HG02943 (cell line): Measurements from ENCODE around the gene MICU1.
"Not testable (repeated sequence)": the region's sequence is repeated elsewhere in the genome, so short reads cannot be mapped to it uniquely, and the experiment has no call there.

ENCODE experiments used
- ATAC-seq: cut with Tn5 transposase; IDR thresholded peaks from one replicate; pipeline ENCODE4 v1.9.1; 2021; ENCODE audit warnings: mild to moderate bottlenecking, low read depth, moderate library complexity; ENCODE audit not compliant: unreplicated experiment

Gene MICU1

DNA sequence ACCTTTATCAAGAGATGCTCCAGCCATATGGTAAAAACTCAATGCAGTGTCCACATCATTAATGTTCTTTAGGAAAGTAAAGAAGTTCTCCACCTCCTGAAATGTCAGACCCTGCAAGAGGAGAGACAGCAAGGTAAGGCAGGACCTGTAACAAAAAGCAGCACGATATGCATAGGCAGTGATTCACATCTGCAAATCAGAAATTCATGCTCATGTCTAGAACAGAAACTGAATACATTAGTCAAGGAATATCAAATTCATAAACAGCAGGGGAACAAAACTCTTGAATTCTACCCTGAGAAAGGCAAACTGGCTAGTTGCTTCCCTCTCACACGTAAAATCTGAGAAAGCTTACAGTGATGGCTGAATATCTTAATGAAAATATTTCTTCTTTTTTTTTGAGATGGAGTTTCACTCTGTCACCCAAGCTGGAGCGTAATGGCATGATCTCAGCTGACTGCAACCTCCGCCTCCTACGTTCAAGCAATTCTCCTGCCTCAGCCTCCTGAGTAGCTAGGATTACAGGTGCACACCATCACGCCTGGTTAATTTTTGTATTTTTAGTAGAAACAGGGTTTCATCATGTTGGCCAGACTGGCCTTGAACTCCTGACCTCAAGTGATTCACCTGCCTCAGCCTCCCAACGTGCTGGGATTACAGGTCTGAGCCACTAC lies 217.8 kb downstream of the MICU1 start:
- no peak for ATAC-seq

- ATAC-seq, result no peak
Measured at GRCh38 chr10:72407471-72407870, 218.4 kb downstream of the MICU1 start.

DNA sequence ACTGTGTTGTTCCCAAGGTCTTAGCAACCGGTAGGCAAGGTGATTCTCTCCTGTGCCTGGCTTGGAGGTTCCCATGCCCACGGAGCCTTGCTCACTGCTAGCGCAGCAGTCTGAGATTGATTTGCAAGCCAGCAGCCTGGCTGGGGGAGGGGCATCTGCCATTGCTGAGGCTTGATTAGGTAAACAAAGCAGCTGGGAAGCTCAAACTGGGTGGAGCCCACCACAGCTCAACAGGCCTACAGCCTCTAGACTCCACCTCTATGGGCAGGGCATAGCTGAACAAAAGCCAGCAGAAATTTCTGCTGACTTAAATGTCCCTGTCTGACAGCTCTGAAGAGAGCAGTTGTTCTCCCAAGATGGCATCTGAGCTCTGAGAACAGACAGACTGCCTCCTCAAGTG lies 230.3 kb downstream of the MICU1 start:
- ATAC-seq, result not testable (repeated sequence)

- ATAC-seq, result no peak
Measured at GRCh38 chr10:72392571-72392970, 233.3 kb downstream of the MICU1 start.

- ATAC-seq, result no peak
Measured at GRCh38 chr10:72390764-72391163, 235.1 kb downstream of the MICU1 start.

DNA sequence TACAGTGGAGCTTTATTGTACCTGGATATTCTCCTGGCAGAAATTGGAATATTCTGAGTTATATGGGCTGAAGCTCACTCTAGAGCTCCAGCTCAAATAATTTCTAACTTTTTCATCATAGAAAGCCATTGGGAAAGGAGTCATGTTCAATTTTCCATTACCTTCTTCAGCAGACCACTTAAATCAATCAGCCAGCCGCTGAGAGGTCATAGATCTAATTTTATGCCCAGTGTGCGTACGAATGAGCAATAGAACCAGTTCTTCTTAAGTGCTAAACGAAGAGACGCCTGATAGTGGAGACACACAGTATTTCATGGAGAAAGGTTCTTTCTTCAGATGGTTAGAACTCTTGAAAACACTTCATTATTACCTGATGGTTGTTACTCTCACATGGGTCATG lies 236.2 kb downstream of the MICU1 start:
- ATAC-seq, result no peak

DNA sequence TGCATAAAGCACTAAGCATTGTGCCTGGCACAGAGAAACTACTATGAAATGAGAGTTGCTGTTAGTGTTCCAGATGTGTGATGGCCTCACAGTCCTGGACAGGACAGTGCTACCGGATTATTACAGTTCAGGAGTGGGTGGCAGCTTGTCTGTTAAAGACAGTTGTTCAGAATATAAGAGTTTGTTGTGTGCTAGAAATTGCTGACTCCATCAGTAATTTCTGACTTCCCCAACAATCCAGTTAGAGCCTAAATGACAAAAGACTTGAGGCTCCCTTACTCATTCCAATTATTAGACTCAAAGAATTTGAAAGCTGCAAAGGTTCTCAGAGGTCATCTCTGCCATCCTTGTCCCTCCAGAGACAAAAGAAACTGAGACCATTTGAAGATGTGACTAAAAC lies 236.9 kb downstream of the MICU1 start:
- no peak for ATAC-seq

GRCh38 chr10:72388062-72388461 lies 237.8 kb downstream of the MICU1 start:
- ATAC-seq, result no peak

DNA sequence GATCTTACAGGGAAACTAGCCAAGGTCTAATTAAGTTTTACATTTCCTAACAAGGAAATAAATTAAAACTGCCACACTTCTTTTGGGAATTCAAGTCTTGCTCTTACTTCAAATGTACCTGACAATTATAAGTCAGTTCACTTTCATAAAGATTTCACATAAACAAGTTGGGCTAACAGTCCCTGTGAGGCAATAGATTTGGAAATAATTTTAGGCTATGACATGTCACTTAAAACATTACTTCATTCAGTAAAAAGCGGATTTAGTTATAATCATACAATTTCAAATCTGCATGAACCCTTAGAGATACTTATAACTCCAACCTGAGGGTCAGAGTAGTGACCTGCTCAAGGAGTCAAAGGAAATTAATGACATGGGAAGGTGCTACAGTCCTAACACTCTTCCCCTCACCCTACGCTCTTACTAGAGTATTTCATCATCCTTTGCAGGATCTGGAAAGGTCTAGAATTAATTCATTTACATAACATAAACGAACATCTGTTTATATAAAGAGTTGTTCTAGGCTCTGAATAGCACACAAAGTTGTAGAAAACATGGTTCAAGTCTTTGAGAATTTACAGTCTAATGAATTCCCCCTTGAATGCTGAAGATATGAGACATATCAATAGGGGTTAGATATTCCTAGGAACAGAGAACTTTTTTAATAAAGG lies 238.8 kb downstream of the MICU1 start:
- no peak for ATAC-seq

DNA sequence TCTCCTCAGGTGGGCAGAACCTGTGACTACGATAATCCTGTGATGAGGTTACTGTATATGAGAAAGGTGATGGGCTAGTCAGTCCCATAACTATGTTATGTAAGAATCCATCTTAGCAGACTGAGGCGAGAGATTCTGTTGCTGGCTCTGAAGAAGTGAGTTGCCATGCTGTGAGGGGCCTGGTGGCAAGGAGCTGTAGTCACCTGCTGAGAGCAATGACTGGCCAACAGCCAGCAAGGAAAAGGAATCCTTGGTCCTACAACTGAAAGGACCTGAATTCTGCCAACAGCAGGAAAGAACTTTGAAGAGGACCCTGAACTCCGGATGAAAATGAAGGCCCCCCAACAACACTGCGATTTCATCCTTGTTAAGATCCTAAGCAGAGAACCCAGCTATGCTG lies 240.2 kb downstream of the MICU1 start:
- no peak for ATAC-seq

- ATAC-seq, result not testable (repeated sequence)
Measured at GRCh38 chr10:72384982-72385381, 240.9 kb downstream of the MICU1 start.

GRCh38 chr10:72379776-72380175 lies 246.1 kb downstream of the MICU1 start:
- ATAC-seq, result no peak

DNA sequence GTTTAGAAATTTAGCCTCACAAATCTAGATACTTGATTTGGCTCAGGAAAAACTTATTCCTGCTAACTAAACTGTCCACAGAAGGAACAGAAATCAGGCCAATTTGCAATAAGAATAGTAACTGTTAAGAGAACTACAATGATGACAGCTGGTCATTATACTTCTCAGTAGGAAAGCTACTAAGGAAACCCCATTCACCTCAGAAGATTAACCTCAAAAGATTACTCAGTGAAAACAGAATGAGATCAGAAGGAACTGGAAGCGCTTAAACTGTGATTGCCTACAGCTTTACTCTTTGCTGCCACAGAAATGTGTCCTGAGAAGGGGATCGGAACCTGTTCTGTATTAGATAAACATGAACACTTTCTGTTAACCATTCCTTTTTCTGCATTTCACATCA lies 246.8 kb downstream of the MICU1 start:
- no peak for ATAC-seq

GRCh38 chr10:72375585-72375984 lies 250.3 kb downstream of the MICU1 start:
- no peak for ATAC-seq

- ATAC-seq, result no peak
Measured at GRCh38 chr10:72375173-72375572, 250.7 kb downstream of the MICU1 start.

GRCh38 chr10:72370201-72370722 lies 255.6 kb downstream of the MICU1 start:
- no peak for ATAC-seq

DNA sequence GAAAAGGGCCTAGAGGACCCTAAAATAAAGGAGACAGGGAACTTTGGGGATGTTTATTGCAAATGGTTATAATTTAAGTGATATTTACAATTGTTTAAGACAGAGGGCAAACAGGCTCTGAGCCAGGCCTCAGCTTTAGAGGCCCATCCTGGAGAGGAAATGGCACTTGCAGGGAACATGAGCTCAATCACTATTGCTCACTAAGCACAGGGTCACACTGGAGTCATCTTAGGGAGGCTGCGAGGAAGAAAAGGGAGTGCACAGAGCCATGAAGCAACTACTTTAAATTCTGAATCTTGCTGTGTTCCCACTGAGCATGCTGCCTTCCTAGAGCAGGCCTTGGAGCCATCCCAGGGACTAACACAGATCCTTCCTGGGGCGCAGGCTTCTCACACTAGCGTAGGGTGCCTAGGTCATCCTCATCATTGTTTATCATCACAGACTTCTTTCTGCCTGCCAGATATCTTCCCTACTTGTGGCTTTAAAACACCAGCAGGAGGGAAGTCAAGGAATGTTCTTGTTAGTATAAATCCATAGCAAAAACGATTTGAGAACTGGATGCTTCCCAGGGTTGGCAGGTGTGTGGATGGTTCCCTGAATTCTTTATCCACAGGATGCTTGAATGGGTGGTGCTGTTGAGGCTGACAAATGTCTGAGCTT lies 258.4 kb downstream of the MICU1 start:
- ATAC-seq, result no peak

DNA sequence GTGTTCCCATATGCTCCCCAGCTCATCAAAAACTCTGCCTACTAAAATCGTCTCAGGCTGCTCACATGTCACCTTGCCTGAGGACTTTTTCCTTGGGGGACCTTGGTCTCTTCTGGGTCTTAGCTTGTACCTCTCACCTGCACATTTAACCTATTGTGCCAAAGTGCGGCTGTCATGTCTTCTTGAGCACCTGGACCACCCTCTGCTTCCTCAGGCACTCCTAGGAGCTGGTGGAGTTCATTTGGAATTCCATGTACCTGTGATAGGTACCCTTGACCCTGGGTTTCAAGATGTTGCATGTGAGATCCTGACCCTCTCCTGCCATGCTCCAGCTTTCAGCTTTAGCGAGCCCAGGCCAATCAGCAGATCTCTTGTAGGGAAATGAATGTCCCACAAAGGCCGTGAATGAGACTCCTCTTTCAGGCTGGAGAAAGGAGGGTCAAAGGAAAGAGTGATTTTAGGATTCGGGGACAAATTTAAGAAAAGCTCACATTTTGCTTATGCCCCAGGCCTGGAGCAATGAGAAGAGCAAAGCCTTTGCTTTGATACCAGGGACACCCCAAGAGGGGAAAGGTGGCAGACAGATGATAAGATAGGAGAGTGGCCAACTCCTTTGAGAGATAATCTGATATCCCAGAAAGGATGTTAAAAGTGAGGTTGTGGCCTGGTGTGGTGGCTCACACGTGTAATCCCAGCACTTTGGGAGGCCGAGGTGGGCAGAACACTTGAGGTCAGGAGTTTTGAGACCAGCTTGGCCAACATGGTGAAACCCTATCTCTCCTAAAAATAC lies 260.6 kb downstream of the MICU1 start:
- no peak for ATAC-seq

- no peak for ATAC-seq
Measured at GRCh38 chr10:72364239-72364777, 261.6 kb downstream of the MICU1 start.

GRCh38 chr10:72356987-72357386 lies 268.9 kb downstream of the MICU1 start:
- no peak for ATAC-seq

DNA sequence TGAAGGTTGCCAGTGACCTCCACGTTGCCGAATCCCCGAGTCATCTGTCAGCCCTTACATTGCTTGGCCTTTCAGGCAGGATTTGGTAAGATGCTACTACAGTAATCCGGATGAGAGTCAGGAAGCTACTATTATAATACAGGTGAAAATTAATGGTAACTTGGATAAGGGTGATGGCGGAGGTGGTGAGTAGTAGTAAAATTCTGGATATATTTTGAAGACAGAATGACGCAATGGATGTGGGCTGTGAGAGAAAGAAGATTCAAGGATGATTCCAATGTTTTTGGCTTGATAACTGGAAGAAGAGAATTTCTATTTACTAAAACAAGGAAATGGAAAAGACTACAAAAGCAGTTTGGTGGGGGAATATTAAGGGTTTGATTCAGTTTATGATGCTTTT lies 269.8 kb downstream of the MICU1 start:
- ATAC-seq, result no peak
